Hair follicle dermal papilla cell (primary cell): ENCODE results near the gene LCE5A. TPM values are rescaled to one million over a fixed set of nuclear protein-coding genes. Genes with fewer than 3 reads are reported as not detected.

Source experiments
- total RNA-seq: library from RNA; depleted of rRNA; stranded (reverse); fragments of >200 nt; gene quantifications from 2 replicates; pipeline ENCODE4 v1.2.3, GENCODE V29; 2012

The LCE5A gene
- total RNA-seq = not detected in 2 replicates

GRCh38 chr1:152510503-152510902 is at the start of gene LCE5A:
TSS of gene LCE5A (plus strand) at chr1:152510803. CDS start at chr1:152511535, 732 bp downstream.

Other genes starting within 250 kb of the LCE5A start
- 0.16 and 9.8 TPM in 2 replicates for gene FLG, start 185.6 kb upstream of the LCE5A start, total RNA-seq
- not detected in 2 replicates for gene FLG2, start 150.8 kb upstream of the LCE5A start, total RNA-seq
- gene CRNN, start 96.5 kb upstream of the LCE5A start, total RNA-seq = not detected in 2 replicates
- not detected in 2 replicates for gene CRCT1, start 3.7 kb downstream of the LCE5A start, total RNA-seq
- not detected in 2 replicates for gene LCE3E, start 56.0 kb downstream of the LCE5A start, total RNA-seq
- not detected in 2 replicates for gene LCE3D, start 69.7 kb downstream of the LCE5A start, total RNA-seq
- not detected in 2 replicates for gene LCE3C, start 89.4 kb downstream of the LCE5A start, total RNA-seq
- not detected in 2 replicates for gene LCE3B, start 103.0 kb downstream of the LCE5A start, total RNA-seq
- not detected in 2 replicates for gene LCE3A, start 112.3 kb downstream of the LCE5A start, total RNA-seq
- not detected in 2 replicates for gene LCE2D, start 152.6 kb downstream of the LCE5A start, total RNA-seq
- not detected in 2 replicates for gene LCE2C, start 164.5 kb downstream of the LCE5A start, total RNA-seq
- not detected in 2 replicates for gene LCE2B, start 175.3 kb downstream of the LCE5A start, total RNA-seq
- gene LCE2A, start 187.5 kb downstream of the LCE5A start, total RNA-seq = not detected in 2 replicates
- not detected in 2 replicates for gene LCE4A, start 197.4 kb downstream of the LCE5A start, total RNA-seq
- gene KPRP, start 247.2 kb downstream of the LCE5A start, total RNA-seq = not detected in 2 replicates